ENCODE results near the gene OR11G2. TPM values are rescaled to one million over a fixed set of nuclear protein-coding genes. Genes with fewer than 3 reads are reported as not detected.
"Not testable (repeated sequence)": the region's sequence is repeated elsewhere in the genome, so short reads cannot be mapped to it uniquely, and the experiment has no call there.

The OR11G2 gene
- total RNA-seq, 1 experiment from 2014 or later: not detected

GRCh38 chr14:20228681-20229080, 38.0 kb downstream of the OR11G2 start, which contains the start of gene OR11H7:
OR11H7 (plus strand) TSS chr14:20228981.
- intact Hi-C loops (cut with micrococcal nuclease; ENCODE audit: unreplicated experiment): no loop called here
- ChIA-PET CTCF (no interaction called here), POLR2A (no interaction called here)
- ATAC-seq (no peak), DNase-seq (ENCODE audit: low read depth, low spot score) (no peak)
- BruUV-seq (replicated peaks): no TSS peak
- TF ChIP-seq, protein P1, sequence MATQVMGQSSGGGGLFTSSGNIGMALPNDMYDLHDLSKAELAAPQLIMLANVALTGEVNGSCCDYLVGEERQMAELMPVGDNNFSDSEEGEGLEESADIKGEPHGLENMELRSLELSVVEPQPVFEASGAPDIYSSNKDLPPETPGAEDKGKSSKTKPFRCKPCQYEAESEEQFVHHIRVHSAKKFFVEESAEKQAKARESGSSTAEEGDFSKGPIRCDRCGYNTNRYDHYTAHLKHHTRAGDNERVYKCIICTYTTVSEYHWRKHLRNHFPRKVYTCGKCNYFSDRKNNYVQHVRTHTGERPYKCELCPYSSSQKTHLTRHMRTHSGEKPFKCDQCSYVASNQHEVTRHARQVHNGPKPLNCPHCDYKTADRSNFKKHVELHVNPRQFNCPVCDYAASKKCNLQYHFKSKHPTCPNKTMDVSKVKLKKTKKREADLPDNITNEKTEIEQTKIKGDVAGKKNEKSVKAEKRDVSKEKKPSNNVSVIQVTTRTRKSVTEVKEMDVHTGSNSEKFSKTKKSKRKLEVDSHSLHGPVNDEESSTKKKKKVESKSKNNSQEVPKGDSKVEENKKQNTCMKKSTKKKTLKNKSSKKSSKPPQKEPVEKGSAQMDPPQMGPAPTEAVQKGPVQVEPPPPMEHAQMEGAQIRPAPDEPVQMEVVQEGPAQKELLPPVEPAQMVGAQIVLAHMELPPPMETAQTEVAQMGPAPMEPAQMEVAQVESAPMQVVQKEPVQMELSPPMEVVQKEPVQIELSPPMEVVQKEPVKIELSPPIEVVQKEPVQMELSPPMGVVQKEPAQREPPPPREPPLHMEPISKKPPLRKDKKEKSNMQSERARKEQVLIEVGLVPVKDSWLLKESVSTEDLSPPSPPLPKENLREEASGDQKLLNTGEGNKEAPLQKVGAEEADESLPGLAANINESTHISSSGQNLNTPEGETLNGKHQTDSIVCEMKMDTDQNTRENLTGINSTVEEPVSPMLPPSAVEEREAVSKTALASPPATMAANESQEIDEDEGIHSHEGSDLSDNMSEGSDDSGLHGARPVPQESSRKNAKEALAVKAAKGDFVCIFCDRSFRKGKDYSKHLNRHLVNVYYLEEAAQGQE (IDR thresholded peaks at IDR 0.05; ENCODE audit: insufficient read depth in 1 of 2, low read depth in 2 of 2, low read length in 1 of 2): no peak
- TF ChIP-seq TCF7L2 (IDR thresholded peaks at IDR 0.05; ENCODE audit: low read depth, low read length): no peak
- no peak for TF ChIP-seq SIN3A (IDR thresholded peaks at IDR 0.05; ENCODE audit: borderline replicate concordance, insufficient read depth, low read depth, low read length)
- no peak for TF ChIP-seq POLR2AphosphoS5 (IDR thresholded peaks at IDR 0.05; ENCODE audit: low read depth, low read length)
- TF ChIP-seq, protein P2, sequence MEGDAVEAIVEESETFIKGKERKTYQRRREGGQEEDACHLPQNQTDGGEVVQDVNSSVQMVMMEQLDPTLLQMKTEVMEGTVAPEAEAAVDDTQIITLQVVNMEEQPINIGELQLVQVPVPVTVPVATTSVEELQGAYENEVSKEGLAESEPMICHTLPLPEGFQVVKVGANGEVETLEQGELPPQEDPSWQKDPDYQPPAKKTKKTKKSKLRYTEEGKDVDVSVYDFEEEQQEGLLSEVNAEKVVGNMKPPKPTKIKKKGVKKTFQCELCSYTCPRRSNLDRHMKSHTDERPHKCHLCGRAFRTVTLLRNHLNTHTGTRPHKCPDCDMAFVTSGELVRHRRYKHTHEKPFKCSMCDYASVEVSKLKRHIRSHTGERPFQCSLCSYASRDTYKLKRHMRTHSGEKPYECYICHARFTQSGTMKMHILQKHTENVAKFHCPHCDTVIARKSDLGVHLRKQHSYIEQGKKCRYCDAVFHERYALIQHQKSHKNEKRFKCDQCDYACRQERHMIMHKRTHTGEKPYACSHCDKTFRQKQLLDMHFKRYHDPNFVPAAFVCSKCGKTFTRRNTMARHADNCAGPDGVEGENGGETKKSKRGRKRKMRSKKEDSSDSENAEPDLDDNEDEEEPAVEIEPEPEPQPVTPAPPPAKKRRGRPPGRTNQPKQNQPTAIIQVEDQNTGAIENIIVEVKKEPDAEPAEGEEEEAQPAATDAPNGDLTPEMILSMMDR (IDR thresholded peaks at IDR 0.05): no peak
- in situ Hi-C loops (cut with HindIII; ENCODE audit: low pct_unique_long_range_greater_than_20kb, low sequenced_read_pairs): no loop called here
- Histone ChIP-seq H3K36me3 (ENCODE audit: control insufficient read depth, insufficient read depth, low read length) (no peaks in the 10 kb centered on the region), H3K27ac (ENCODE audit: low read length) (no peak within 1 kb of the TSS), H3K4me3 (ENCODE audit: low read depth in 2 of 2, low read length in 2 of 2) (no peak within 1 kb of the TSS), H3K9me3 (ENCODE audit: control insufficient read depth, insufficient read depth, low read depth, low read length) (no peaks in the 10 kb centered on the region), H3K27me3 (ENCODE audit: control insufficient read depth, insufficient read depth, low read length) (no peaks in the 10 kb centered on the region), H3K4me1 (ENCODE audit: control insufficient read depth, insufficient read depth, low read length) (no peaks in the 10 kb centered on the region)

- H3K4me1 ChIP-seq (ENCODE audit: control insufficient read depth, insufficient read depth, low read length); in situ Hi-C loops (cut with HindIII; ENCODE audit: low pct_unique_long_range_greater_than_20kb, low sequenced_read_pairs); DNase-seq (ENCODE audit: low read depth, low spot score); H3K27ac ChIP-seq (ENCODE audit: low read length); H3K4me3 ChIP-seq (ENCODE audit: low read depth in 2 of 2, low read length in 2 of 2); H3K27me3 ChIP-seq (ENCODE audit: control insufficient read depth, insufficient read depth, low read length); intact Hi-C loops (cut with micrococcal nuclease; ENCODE audit: unreplicated experiment); H3K9me3 ChIP-seq (ENCODE audit: control insufficient read depth, insufficient read depth, low read depth, low read length); H3K36me3 ChIP-seq (ENCODE audit: control insufficient read depth, insufficient read depth, low read length); BruUV-seq (replicated peaks); ATAC-seq; POLR2A ChIA-PET; CTCF ChIA-PET: not testable (repeated sequence)
Observed at GRCh38 chr14:20235415-20235814, 44.7 kb downstream of the OR11G2 start.

DNA sequence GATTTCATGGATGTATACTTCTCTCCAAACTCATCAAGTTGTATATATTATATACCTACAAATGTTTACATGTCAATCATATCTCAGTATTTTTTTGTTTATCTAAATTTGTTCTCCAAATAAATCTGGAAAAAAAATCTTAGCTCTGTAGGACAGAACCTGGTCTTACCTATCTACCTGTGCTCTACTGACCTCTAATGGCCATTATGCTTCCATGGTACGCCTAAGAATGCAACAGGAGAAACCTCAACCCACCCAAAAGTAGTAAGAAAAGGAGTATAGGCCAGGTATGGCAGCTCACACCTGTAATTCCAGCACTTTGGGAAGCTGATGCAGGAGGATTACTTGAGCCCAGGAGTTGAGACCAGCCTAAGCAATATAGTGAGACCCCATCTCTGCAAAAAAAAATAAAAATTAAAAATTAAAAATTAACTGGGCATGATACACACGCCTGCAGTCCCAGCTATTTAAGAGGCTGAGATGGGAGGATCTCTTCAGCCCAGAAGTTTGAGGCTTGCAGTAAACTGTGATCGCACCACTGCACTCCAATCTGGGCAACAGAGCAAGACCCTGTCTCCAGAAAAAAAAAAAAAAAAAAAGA, 57.0 kb downstream of the OR11G2 start:
- H3K4me1 ChIP-seq (ENCODE audit: control insufficient read depth, insufficient read depth, low read length): no peaks in the 10 kb centered on the region
- in situ Hi-C loops (cut with HindIII; ENCODE audit: low pct_unique_long_range_greater_than_20kb, low sequenced_read_pairs): no loop called here
- ATAC-seq: peak; percentile 78
- CTCF ChIA-PET: interaction anchor here (0.7 kb wide), 1 partner anchor 64 kb away, joined by 9 read pairs; no protein-coding TSS in a partner anchor
- POLR2A ChIA-PET: interaction anchor here (0.5 kb wide), 1 partner anchor 160 kb away, joined by 7 read pairs; no protein-coding TSS in a partner anchor
- no TSS peak for BruUV-seq (replicated peaks)
- intact Hi-C loops (cut with micrococcal nuclease; ENCODE audit: unreplicated experiment): no loop called here
- no peak overlapping the region for H3K27ac ChIP-seq (ENCODE audit: low read length)
- TF ChIP-seq, protein P2 (IDR thresholded peaks at IDR 0.05): peak; percentile 62
- TF ChIP-seq, protein P1 (IDR thresholded peaks at IDR 0.05; ENCODE audit: insufficient read depth in 1 of 2, low read depth in 2 of 2, low read length in 1 of 2): no peak
- H3K36me3 ChIP-seq (ENCODE audit: control insufficient read depth, insufficient read depth, low read length): no peaks in the 10 kb centered on the region
- no peaks in the 10 kb centered on the region for H3K27me3 ChIP-seq (ENCODE audit: control insufficient read depth, insufficient read depth, low read length)
- DNase-seq (ENCODE audit: low read depth, low spot score): no peak
- H3K4me3 ChIP-seq (ENCODE audit: low read depth in 2 of 2, low read length in 2 of 2): no peak overlapping the region
- no peaks in the 10 kb centered on the region for H3K9me3 ChIP-seq (ENCODE audit: control insufficient read depth, insufficient read depth, low read depth, low read length)
